Tibial nerve (tissue), 3 donors: ENCODE results near the gene PHKB.

Experiments used
- EP300 ChIP-seq, 2 donors: sonication (generic); formaldehyde crosslinking; IDR thresholded peaks; one replicate each; pipeline ENCODE4 v1.6.1; 2017; ENCODE audit warnings: antibody characterized with exemption in 2 of 2, mild to moderate bottlenecking in 1 of 2
- POLR2A ChIP-seq, 2 donors: fragments of 450-650 bp; IDR thresholded peaks; one replicate each; pipeline ENCODE4 v1.6.1; 2017; ENCODE audit warnings: antibody characterized with exemption in 2 of 2, mild to moderate bottlenecking in 2 of 2, moderate library complexity in 2 of 2

DNA sequence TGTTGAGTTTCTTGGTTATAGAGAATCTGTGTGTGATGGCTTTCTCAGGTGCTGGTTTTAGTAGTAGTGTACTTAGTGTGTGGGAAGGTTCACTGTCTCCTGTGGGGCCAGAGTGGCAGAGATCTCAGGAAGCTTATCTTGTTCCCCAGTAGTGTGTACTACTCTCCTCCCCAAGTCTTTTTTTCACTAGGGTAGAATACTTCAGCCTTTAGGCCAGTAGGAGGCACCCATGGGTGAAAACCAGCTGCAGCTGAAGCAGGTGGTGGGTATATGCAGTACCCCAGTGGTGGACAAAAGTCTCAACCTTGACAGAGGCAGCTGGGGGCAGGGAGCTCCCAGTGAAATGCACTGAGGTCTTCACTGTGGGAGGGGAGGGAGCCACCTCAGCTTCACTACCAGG is 109.9 kb downstream of the PHKB start:
- no peak for TF ChIP-seq EP300 (IDR thresholded peaks at IDR 0.05)
- TF ChIP-seq POLR2A (IDR thresholded peaks at IDR 0.05), result no peak
